Globus pallidus (tissue), 1 donor: ENCODE measurements around the gene CLEC18B.

Source experiments
- DNase-seq: peaks from one replicate; pipeline ENCODE4 v3.0.0-alpha.2; 2015; ENCODE audit warnings: low spot score

Gene CLEC18B

DNA sequence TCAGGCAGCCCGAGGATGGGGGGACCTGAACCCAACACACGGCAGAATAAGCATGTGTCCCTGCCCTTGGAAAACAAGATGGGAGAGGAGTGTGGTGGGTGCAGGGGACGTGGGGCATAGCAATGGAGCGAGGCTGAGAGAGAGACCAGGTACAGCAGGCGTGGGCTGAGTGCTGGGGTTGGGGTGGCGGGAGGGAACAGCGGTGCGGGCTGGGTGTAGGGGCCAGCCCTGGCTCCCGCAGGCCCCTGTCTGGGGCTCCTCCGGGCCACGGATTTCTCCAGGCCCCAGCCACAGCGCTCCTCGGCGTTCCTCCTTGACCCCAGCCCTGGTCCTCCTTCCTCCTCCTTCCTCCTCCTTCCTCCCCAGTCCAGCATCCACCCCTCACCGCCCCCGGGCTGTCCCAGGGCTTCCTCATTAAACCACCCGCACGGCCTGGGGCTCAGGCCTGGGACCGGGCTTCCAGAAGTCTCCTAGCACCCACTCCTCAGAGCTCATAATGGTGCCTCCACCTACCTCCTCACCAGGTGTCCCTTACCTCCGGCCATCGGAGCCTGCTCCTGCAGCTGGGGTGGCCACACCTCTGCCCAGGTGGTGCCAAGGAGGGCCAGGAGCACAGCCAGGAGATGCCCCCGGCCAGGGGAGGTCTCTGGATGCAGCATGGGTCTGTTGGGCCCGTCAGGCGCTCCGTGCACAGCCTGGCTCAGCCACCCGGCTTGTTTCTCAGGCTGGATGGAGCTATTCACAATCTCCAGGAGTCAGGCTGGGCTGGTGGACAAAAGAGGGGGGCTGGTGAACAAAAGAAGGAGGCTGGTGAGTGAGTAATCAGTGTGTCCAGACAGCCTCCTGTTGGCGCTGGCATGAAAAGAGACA lies at the start of gene CLEC18B:
TSS of gene CLEC18B (minus strand) at position 867 of the 870 bp plus-strand sequence. CDS start at position 659, 208 bp downstream.
- peak; percentile 16 for DNase-seq

DNA sequence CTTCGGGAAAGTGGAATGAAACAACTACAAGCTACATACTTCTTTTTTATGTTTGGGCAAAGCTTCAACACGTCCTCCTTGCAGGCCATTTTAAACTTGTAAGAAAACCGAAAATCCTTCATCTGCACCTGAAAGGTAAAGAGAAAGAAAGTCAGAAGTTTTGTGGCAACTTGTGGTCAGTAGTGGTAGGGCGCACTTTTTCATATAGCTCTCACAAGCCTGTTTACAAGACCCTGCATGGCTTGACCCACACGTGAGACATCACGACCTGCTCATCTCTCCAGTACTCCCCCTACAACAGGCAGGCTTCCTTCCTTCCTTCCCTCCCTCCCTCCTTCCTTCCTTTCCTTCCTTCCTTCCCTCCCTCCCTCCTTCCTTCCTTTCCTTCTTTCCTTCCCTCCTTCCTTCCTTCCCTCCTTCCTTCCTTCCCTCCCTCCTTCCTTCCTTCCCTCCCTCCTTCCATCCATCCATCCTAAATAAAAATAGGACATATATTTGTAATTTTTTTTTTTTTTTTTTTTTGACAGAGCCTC lies 48.7 kb upstream of the CLEC18B start:
- DNase-seq, result no peak

- no peak for DNase-seq
Observed at GRCh38 chr16:74468807-74469525, 47.7 kb upstream of the CLEC18B start.

DNA sequence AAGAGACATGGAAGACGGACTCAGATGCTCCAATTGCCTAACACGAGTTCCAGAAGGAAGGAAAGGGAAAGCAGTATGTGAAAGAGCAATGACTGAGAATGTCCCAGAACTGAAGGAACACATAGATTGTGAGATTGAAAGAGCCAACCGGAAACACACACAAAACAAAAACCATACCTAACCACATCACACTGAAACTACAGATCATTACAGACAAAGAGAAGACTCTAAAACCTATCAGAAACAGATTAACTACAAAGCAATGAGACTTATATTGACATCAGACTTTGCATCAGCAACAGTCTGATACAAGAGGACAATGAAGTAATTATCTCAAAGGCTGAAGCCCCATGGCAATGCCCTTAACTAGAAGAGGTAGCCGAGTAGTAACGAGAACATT lies 45.6 kb upstream of the CLEC18B start:
- DNase-seq, result no peak

- DNase-seq, result no peak
Observed at GRCh38 chr16:74465851-74466685, 44.8 kb upstream of the CLEC18B start.

GRCh38 chr16:74465281-74465680 lies 44.0 kb upstream of the CLEC18B start:
- no peak for DNase-seq

- no peak for DNase-seq
Observed at GRCh38 chr16:74463888-74464287, 42.6 kb upstream of the CLEC18B start.

DNA sequence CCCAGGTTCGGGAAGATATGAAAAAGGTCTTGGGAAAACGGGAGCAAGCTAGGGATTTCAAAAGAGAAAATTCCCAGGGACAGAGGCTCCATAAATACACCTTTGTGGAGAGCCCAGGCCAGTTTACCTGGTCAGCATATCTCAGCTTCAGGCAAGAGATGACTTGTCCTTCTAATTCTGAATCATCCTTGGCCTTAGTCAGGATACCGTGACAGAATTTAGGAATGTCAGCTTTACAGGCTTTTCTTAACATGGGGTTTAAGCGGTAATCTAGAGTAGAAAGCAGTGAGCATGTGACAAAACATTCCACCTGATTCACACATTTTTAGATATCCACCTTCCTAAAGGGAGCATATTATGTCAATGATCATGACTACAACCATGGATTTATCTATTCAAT lies 41.1 kb upstream of the CLEC18B start:
- no peak for DNase-seq

DNA sequence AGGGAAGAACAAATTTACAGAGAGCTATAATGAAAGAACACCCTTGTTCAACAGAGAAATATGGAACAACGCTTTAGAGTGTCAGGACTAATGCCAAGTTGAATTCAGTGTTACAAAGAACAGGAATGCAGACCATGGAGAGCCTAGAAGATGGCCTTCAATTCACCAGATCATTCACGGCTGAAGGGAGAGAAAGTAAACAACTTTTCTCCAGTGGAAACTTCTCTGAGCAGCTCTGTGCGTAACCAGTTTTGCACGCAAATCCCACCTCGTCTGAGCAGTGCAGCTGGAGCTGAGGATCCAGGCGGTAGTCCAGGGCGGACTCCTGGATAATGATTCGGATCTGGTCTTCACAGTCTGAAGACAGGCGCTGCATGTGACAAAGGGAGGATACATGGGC lies 40.5 kb upstream of the CLEC18B start:
- DNase-seq, result peak; percentile 19

- no peak for DNase-seq
Observed at GRCh38 chr16:74460542-74460941, 39.3 kb upstream of the CLEC18B start.

GRCh38 chr16:74456290-74456625 lies 35.0 kb upstream of the CLEC18B start:
- no peak for DNase-seq

DNA sequence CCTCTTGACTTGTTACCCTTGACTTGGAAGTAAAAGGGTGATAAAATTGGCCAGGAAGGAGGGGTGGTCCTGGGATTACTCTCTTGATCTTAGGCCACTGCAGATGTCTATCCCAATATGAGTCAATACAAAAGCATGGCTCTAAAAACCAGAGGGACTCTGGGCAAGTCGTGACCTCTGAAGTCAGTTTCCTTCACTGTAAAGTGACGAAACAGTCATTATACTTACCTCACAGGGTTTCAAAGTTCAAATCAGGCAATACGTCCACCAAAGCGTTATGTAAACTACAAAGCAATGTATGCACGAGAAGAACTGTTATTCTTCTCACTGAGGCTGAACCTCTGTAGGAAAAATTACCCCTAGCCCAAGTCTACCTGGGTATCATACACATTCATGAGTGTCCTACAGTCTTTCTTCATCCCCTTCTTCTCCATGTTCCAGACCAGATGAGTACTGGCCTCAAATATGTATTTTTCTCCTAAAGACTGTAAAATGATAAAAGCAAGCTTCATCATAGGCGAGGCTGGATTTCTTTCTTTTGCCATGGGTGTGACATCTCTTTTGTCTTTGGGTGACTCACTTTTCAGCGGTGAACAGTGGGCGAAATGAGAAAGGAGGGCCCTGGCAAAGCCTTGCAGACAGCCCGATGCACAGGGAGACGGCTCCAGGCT lies 34.5 kb upstream of the CLEC18B start:
- no peak for DNase-seq

DNA sequence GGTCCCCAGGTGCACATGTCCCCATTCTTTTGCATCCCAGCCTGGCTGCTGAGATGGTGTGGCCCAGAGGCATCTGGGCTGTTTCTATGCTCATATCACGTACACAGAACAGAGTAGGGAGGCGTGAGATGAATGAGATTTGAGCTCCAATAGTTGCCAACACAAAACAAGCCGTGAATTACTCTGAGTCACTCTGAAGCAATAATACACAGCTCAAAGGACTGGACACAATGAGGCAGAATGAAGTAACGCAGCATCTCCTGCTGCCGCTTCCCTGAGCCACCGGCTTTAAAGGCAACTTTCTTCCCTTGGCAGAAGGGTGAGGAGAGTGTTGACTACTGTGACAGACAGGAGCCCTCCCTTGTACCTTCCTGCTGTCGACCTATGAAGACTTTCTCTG lies 33.9 kb upstream of the CLEC18B start:
- DNase-seq, result no peak

- no peak for DNase-seq
Observed at GRCh38 chr16:74451951-74452758, 30.9 kb upstream of the CLEC18B start.

DNA sequence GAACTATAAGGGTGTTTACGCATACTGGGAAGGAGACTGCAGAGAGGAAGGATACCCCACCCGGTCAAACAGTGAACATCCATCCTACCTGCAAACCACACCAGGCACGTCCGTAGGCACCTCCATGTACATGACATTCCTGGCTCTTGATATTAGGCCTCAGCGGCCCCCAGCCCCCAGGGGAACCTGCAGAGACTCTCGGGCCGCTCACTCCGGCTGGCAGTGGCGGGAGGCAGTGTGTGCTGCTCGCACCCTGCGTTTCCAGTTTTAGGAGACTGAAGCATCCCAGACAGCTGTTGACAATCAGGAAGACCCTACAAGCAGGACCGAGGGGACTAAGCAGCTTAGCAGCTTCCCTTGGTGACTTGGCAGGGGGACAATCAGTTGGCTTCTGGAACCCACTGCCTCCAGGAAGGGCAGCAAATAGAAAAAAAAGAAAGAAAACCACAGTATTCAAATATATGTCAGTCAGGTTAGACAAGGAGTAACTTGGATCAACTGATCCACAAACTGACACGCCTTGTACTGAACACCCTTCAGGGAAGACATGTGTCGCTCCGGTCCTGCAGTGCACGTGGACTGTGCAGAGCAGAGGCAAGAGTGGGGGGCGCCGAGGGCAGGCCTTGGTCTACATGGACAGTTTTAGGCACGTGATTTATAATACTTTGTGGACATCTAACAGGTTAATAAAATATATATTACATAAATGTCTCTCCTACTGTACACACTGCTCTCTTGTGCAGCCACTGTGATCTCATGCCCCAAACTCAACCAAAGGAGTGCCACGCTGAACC lies 29.9 kb upstream of the CLEC18B start:
- DNase-seq, result no peak

GRCh38 chr16:74450236-74450635 lies 29.0 kb upstream of the CLEC18B start:
- DNase-seq, result no peak

DNA sequence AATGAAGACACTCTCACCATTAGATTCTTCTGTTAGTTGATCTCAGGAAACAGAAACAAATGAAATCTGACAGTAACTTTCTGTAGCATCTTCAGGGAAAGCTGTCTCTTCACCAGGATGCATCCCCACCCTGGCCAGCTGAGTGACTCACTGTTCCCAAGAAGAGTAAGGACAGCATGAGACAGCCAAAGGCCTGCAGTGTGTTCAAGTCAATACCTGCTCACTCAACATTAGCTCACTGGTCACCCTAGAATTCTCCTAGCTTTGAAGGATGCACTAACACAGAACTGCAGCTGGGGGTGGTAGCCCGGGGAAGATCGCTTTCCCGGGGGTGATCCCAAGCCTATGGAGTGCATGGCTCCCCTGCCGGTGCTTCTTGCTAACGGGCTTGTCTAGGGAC lies 28.2 kb upstream of the CLEC18B start:
- DNase-seq, result no peak

GRCh38 chr16:74448990-74449389 lies 27.7 kb upstream of the CLEC18B start:
- peak; percentile 20 for DNase-seq

- DNase-seq, result no peak
Observed at GRCh38 chr16:74447578-74447977, 26.3 kb upstream of the CLEC18B start.

DNA sequence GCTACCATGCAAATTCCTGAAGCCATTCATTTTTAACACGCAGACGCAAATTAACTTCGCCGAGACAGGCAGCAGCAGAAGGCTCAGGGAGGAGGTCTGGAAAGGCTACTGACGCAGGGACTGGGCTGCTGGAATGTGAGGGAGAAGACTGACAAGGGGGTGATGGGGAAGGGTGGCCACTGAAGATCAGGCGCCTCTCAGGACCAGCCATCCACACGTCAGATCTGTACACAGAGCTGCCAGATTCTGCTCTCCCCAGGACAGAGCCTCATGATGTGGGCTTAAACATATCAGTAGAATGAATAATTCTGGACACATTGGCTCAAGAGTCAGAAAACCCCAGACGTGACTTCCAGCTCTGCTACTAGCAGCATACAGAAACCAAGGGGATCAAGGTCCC lies 25.6 kb upstream of the CLEC18B start:
- DNase-seq, result no peak
